Measurements from ENCODE around the gene OGFR.

DNA sequence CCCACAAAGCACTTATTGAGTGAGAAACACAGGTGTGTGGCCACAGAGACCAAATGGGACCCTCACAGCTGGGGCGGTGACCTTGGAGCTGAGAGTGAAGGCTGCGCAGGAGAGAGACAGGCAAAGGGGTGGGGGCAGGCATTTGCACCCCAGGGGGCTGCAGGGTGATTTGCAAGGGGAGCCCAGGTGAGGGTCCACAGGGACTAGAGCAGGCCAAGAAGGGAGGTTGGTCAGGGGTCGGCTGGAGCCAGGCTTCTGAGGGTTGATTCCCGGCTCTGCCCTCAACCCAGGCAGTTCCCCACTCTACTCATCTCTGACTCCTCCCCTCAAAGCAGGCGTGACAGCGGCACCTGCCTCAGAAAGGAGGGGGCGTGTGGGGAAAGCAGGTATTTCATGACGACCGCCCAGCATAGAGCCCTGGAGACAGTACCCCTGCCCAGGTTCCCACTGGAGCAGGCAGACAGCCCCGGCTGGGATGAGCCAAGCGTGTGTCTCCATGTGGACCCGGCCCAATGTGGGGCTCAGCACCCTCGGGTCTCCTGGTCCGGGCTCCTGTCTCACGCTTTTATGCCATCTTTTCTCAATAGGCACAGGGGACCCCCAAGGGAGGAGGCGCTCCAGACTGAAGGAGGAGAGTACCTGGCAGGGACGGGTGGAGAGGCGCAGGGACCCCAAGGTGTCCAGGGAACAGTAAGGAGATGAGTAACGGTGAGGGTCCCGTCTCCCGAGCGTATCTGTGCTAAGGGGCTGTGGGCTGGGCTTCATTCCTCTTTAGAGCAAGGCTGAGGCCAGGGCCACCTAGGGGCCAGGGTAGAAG is 11.5 kb upstream of the OGFR start:
- TF ChIP-seq, protein P1, sequence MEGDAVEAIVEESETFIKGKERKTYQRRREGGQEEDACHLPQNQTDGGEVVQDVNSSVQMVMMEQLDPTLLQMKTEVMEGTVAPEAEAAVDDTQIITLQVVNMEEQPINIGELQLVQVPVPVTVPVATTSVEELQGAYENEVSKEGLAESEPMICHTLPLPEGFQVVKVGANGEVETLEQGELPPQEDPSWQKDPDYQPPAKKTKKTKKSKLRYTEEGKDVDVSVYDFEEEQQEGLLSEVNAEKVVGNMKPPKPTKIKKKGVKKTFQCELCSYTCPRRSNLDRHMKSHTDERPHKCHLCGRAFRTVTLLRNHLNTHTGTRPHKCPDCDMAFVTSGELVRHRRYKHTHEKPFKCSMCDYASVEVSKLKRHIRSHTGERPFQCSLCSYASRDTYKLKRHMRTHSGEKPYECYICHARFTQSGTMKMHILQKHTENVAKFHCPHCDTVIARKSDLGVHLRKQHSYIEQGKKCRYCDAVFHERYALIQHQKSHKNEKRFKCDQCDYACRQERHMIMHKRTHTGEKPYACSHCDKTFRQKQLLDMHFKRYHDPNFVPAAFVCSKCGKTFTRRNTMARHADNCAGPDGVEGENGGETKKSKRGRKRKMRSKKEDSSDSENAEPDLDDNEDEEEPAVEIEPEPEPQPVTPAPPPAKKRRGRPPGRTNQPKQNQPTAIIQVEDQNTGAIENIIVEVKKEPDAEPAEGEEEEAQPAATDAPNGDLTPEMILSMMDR (IDR thresholded peaks at IDR 0.05; ENCODE audit: low read depth, low read length, poor library complexity, severe bottlenecking), result no peak
- no peak for TF ChIP-seq EZH2phosphoT487 (IDR thresholded peaks at IDR 0.05; ENCODE audit: borderline replicate concordance, low read length)

All from DOHH2 (cell line).